Smooth muscle cell (in vitro differentiated cells): ENCODE measurements around the gene CTNND2. TPM values are rescaled to one million over a fixed set of nuclear protein-coding genes. Genes with fewer than 3 reads are reported as not detected.

Source experiments
- DNase-seq: peaks from one replicate; lab custom pipeline; 2025; ENCODE audit not compliant: unreplicated experiment; lab: John Stamatoyannopoulos, UW
- H2AFZ ChIP-seq: fragments of 200-600 bp; sonication (generic); 2 replicates; pipeline ENCODE4 v1.6.0; 2016; ENCODE audit warnings: antibody characterized with exemption, low read depth, mild to moderate bottlenecking
- H3F3A ChIP-seq: fragments of 200-600 bp; sonication (generic); 2 replicates; pipeline ENCODE4 v1.6.0; 2017; ENCODE audit warnings: antibody characterized with exemption, low read depth
- H3K27ac ChIP-seq: fragments of 200-600 bp; sonication (generic); 2 replicates; pipeline ENCODE4 v1.5.1; 2016; ENCODE audit warnings: low read depth, mild to moderate bottlenecking
- H3K27me3 ChIP-seq: fragments of 200-600 bp; sonication (generic); 2 replicates; pipeline ENCODE4 v1.6.1; 2016; ENCODE audit warnings: low read depth, mild to moderate bottlenecking
- H3K36me3 ChIP-seq: fragments of 200-600 bp; sonication (generic); 2 replicates; pipeline ENCODE4 v1.5.1; 2016; ENCODE audit warnings: low read depth
- H3K4me1 ChIP-seq: fragments of 200-600 bp; sonication (generic); 2 replicates; pipeline ENCODE4 v1.5.1; 2016; ENCODE audit warnings: low read depth
- H3K4me2 ChIP-seq: fragments of 200-600 bp; sonication (generic); 2 replicates; pipeline ENCODE4 v1.6.0; 2016; ENCODE audit warnings: mild to moderate bottlenecking
- H3K4me3 ChIP-seq: fragments of 200-600 bp; sonication (generic); 2 replicates; pipeline ENCODE4 v1.5.1; 2016; ENCODE audit warnings: mild to moderate bottlenecking
- H3K79me2 ChIP-seq: fragments of 200-600 bp; sonication (generic); 2 replicates; pipeline ENCODE4 v1.6.0; 2016; ENCODE audit warnings: low read depth, mild to moderate bottlenecking
- H3K9ac ChIP-seq: fragments of 200-600 bp; sonication (generic); 2 replicates; pipeline ENCODE4 v1.6.0; 2016; ENCODE audit warnings: low read depth
- H3K9me3 ChIP-seq: fragments of 200-600 bp; sonication (generic); replicated peaks from 2 replicates; pipeline ENCODE4 v1.5.1; 2016; ENCODE audit warnings: low read depth
- H4K20me1 ChIP-seq: fragments of 200-600 bp; sonication (generic); 2 replicates; pipeline ENCODE4 v1.6.0; 2016; ENCODE audit warnings: low read depth
- WGBS: methylation state at CpG from one replicate; pipeline ENCODE4 v1.1.7; 2016; ENCODE audit warnings: low lambda C conversion rate; 5-methylcytosine and 5-hydroxymethylcytosine counted together
- polyA plus RNA-seq: library from polyadenylated mRNA; unstranded; fragments of >200 nt; fragmentation: Nextera tagmentation; extraction: Ambion mirVana; gene quantifications from 2 replicates; pipeline ENCODE4 v1.2.1, GENCODE V29; 2016
- total RNA-seq: library from RNA; depleted of rRNA; stranded (reverse); fragments of >200 nt; gene quantifications from 2 replicates; pipeline ENCODE4 v1.2.3, GENCODE V29; 2014
- TF ChIP-seq, protein P1 (sequence below): fragments of 200-600 bp; sonication (generic); IDR thresholded peaks from 2 replicates; pipeline ENCODE4 v1.5.1; 2017; ENCODE audit warnings: borderline replicate concordance, mild to moderate bottlenecking, antibody characterized with exemption; ENCODE audit not compliant: insufficient read depth, poor library complexity, severe bottlenecking

CTNND2 gene
- total and polyA plus RNA-seq, 2 experiments from 2014 or later: 2.7 to 5.8 TPM

DNA sequence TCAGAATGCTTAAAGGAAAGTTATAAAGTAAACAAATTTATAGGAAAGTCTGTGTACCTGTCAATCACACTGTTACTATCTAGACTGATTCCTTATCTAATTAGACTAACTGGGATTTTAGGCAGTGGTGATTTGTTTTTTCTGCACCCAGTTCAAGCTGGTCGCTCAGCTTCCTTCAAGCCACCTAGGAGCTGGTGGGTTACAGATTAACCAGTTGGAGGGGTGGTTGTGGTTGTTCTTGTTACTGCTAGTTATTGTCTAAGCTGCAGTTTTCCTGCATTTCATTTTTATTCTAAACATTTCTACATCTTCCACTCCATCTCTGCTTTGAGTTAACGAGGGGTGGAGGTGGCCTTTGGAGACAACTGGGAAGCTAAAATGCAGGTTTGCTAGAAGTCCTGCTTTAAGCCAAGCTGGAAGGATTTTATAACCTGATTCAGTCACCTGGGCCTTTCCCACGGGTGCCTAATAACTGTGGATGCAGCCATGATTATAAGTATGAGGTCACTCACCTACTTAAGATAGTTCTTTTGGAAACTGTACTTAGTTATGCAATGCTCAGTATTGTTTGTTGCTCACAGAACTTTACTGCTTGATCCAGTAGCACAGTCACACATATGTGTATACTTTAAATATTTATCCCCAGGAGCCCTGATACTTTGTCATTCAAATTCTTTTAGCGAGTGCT is 839.3 kb downstream of the CTNND2 start:
- Histone ChIP-seq H3K27ac (no peak overlapping the region), H4K20me1 (no peaks in the 10 kb centered on the region), H3K4me1 (no peaks in the 10 kb centered on the region), H2AFZ (no peak overlapping the region), H3K9ac (no peak overlapping the region), H3K36me3 (no peaks in the 10 kb centered on the region), H3K79me2 (no peaks in the 10 kb centered on the region), H3K4me3 (no peak overlapping the region), H3K9me3 (no peaks in the 10 kb centered on the region), H3F3A (no peaks in the 10 kb centered on the region), H3K27me3 (no peaks in the 10 kb centered on the region), H3K4me2 (no peak overlapping the region)
- TF ChIP-seq, protein P1, sequence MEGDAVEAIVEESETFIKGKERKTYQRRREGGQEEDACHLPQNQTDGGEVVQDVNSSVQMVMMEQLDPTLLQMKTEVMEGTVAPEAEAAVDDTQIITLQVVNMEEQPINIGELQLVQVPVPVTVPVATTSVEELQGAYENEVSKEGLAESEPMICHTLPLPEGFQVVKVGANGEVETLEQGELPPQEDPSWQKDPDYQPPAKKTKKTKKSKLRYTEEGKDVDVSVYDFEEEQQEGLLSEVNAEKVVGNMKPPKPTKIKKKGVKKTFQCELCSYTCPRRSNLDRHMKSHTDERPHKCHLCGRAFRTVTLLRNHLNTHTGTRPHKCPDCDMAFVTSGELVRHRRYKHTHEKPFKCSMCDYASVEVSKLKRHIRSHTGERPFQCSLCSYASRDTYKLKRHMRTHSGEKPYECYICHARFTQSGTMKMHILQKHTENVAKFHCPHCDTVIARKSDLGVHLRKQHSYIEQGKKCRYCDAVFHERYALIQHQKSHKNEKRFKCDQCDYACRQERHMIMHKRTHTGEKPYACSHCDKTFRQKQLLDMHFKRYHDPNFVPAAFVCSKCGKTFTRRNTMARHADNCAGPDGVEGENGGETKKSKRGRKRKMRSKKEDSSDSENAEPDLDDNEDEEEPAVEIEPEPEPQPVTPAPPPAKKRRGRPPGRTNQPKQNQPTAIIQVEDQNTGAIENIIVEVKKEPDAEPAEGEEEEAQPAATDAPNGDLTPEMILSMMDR: no peak
- WGBS: 80% methylated on average over 4 of the region's 4 CpGs
- DNase-seq: no peak

DNA sequence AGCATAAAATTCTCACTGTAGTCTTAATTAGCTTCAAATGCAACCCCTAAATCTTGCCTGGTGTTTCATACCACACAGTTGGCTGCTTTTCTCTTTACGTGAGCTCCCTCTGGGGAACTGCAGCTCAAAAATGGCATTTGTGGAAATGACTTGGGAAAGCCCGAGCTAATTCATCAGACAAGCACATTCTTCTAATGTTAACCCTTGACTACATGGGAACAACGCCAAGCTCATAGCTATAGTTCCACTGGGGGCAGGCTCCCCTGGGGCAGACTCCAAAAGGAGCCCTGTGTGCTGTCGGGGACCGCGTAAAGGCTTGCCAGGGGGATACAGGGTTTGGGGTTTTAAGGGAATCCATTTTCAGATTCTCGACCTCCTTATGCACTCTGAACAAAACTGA is 841.8 kb downstream of the CTNND2 start:
- DNase-seq: no peak
- Histone ChIP-seq H3K36me3 (no peaks in the 10 kb centered on the region), H3K4me3 (no peak overlapping the region), H3K4me2 (no peak overlapping the region), H3K4me1 (no peaks in the 10 kb centered on the region), H3K79me2 (no peaks in the 10 kb centered on the region), H3K27ac (no peak overlapping the region), H2AFZ (no peak overlapping the region), H3F3A (no peaks in the 10 kb centered on the region), H3K27me3 (no peaks in the 10 kb centered on the region), H3K9ac (no peak overlapping the region), H3K9me3 (no peaks in the 10 kb centered on the region), H4K20me1 (no peaks in the 10 kb centered on the region)
- WGBS: 69% methylated on average over 7 of the region's 7 CpGs
- TF ChIP-seq, protein P1: no peak

DNA sequence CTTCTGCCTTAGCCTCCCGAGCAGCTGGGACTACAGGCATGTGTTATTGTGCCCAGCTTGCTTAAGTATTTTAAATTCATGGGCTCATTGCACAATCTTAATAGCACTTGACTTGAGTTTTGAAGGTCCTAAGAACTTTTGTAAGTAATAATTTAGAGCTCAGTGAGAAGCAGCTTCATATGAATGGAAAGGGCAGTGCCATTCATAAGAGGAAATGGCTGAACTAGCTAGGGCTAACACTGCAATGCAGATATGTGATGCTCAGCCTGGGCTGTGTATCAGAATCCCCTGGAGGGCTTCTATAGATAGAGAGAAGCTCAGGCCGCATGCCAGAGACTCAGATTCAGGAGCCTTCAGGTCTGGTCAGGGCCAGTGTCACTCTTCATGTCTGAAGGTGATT is 847.7 kb downstream of the CTNND2 start:
- Histone ChIP-seq H3K4me3 (no peak overlapping the region), H3F3A (no peaks in the 10 kb centered on the region), H3K9me3 (no peaks in the 10 kb centered on the region), H3K4me1 (no peaks in the 10 kb centered on the region), H3K9ac (no peak overlapping the region), H2AFZ (no peak overlapping the region), H3K79me2 (no peaks in the 10 kb centered on the region), H3K27ac (no peak overlapping the region), H3K36me3 (no peaks in the 10 kb centered on the region), H4K20me1 (no peaks in the 10 kb centered on the region), H3K27me3 (no peaks in the 10 kb centered on the region), H3K4me2 (no peak overlapping the region)
- TF ChIP-seq, protein P1: no peak
- WGBS: 94% methylated on average over 2 of the region's 2 CpGs
- no peak for DNase-seq

DNA sequence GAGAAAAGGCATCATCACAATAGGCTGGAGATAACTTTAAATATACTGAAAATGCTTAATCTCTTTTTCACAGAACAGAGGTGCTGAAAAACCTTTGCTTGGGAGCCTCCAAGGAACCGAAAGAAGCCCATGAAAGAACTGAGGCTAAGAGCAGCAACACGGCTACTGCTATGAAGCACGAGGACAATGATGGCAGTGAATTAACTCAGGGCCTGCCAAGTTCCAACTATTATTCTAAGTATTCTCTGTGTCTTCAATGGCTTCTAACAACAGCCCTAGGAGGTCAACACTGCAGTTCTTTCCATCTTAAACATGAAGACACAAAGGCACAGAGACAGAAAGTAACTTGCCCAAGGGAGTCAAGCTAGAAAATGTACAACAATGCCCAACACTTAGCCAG is 850.2 kb downstream of the CTNND2 start:
- Histone ChIP-seq H3K4me3 (no peak overlapping the region), H3F3A (no peaks in the 10 kb centered on the region), H3K27ac (no peak overlapping the region), H4K20me1 (no peaks in the 10 kb centered on the region), H3K9ac (no peak overlapping the region), H3K4me2 (no peak overlapping the region), H3K4me1 (no peaks in the 10 kb centered on the region), H3K79me2 (no peaks in the 10 kb centered on the region), H3K9me3 (no peaks in the 10 kb centered on the region), H2AFZ (no peak overlapping the region), H3K27me3 (no peaks in the 10 kb centered on the region), H3K36me3 (no peaks in the 10 kb centered on the region)
- WGBS: 82% methylated on average over 3 of the region's 3 CpGs
- TF ChIP-seq, protein P1: no peak
- DNase-seq: no peak
